ENCODE data around the gene HADH. TPM values are rescaled to one million over a fixed set of nuclear protein-coding genes. Genes with fewer than 3 reads are reported as not detected.
"Not testable (repeated sequence)": the region's sequence is repeated elsewhere in the genome, so short reads cannot be mapped to it uniquely, and the experiment has no call there.

HADH gene
- total RNA-seq, 1 donor from 2014 or later: 33.9 TPM

GRCh38 chr4:108001540-108002135 lies 11.9 kb downstream of the HADH start:
- intact Hi-C loops (cut with micrococcal nuclease): no loop called here

GRCh38 chr4:108003982-108004515 lies 14.4 kb downstream of the HADH start:
- H3K36me3 Mint-ChIP-seq (ENCODE audit: low read depth): peaks cover 20% of the 10 kb centered on the region
- no peaks in the 10 kb centered on the region for H3K9me3 Mint-ChIP-seq
- intact Hi-C loops (cut with micrococcal nuclease): no loop called here
- DNase-seq (ENCODE audit: low spot score): no peak
- H3K4me1 Mint-ChIP-seq (ENCODE audit: low read depth): peaks cover 27% of the 10 kb centered on the region
- H3K27ac Mint-ChIP-seq: no peak overlapping the region
- H3K27me3 Mint-ChIP-seq (ENCODE audit: insufficient read depth): no peaks in the 10 kb centered on the region
- no peak overlapping the region for H3K4me3 Mint-ChIP-seq

More at GRCh38 chr4:108001540-108002135, 11.9 kb downstream of the HADH start:
- Mint-ChIP-seq H3K27ac (no peak overlapping the region), H3K9me3 (no peaks in the 10 kb centered on the region), H3K27me3 (ENCODE audit: insufficient read depth) (no peaks in the 10 kb centered on the region), H3K36me3 (ENCODE audit: low read depth) (peaks cover 22% of the 10 kb centered on the region), H3K4me1 (ENCODE audit: low read depth) (peaks cover 26% of the 10 kb centered on the region), H3K4me3 (no peak overlapping the region)
- DNase-seq (ENCODE audit: low spot score): no peak

GRCh38 chr4:108004646-108005045 lies 15.0 kb downstream of the HADH start:
- H3K27me3 Mint-ChIP-seq (ENCODE audit: insufficient read depth): no peaks in the 10 kb centered on the region
- DNase-seq (ENCODE audit: low spot score): no peak
- intact Hi-C loops (cut with micrococcal nuclease): no loop called here
- no peaks in the 10 kb centered on the region for H3K9me3 Mint-ChIP-seq
- H3K36me3 Mint-ChIP-seq (ENCODE audit: low read depth): peaks cover 20% of the 10 kb centered on the region
- H3K4me3 Mint-ChIP-seq: no peak overlapping the region
- no peak overlapping the region for H3K27ac Mint-ChIP-seq
- peaks cover 23% of the 10 kb centered on the region for H3K4me1 Mint-ChIP-seq (ENCODE audit: low read depth)

GRCh38 chr4:108005807-108006206 lies 16.1 kb downstream of the HADH start:
- Mint-ChIP-seq H3K36me3 (ENCODE audit: low read depth) (peaks cover 15% of the 10 kb centered on the region), H3K4me1 (ENCODE audit: low read depth) (peaks cover 12% of the 10 kb centered on the region), H3K4me3 (no peak overlapping the region), H3K27me3 (ENCODE audit: insufficient read depth) (no peaks in the 10 kb centered on the region), H3K9me3 (no peaks in the 10 kb centered on the region), H3K27ac (no peak overlapping the region)
- no peak for DNase-seq (ENCODE audit: low spot score)
- intact Hi-C loops (cut with micrococcal nuclease): no loop called here

- Mint-ChIP-seq H3K4me3 (no peak overlapping the region), H3K27ac (no peak overlapping the region), H3K4me1 (ENCODE audit: low read depth) (peaks cover 12% of the 10 kb centered on the region), H3K36me3 (ENCODE audit: low read depth) (peaks cover 15% of the 10 kb centered on the region), H3K27me3 (ENCODE audit: insufficient read depth) (no peaks in the 10 kb centered on the region), H3K9me3 (no peaks in the 10 kb centered on the region)
- no peak for DNase-seq (ENCODE audit: low spot score)
- intact Hi-C loops (cut with micrococcal nuclease): no loop called here
Measured at GRCh38 chr4:108006361-108006760, 16.7 kb downstream of the HADH start.

GRCh38 chr4:108007984-108008383 lies 18.3 kb downstream of the HADH start:
- H3K27me3 Mint-ChIP-seq (ENCODE audit: insufficient read depth): no peaks in the 10 kb centered on the region
- peaks cover 18% of the 10 kb centered on the region for H3K36me3 Mint-ChIP-seq (ENCODE audit: low read depth)
- intact Hi-C loops (cut with micrococcal nuclease): no loop called here
- DNase-seq (ENCODE audit: low spot score): no peak
- no peak overlapping the region for H3K4me3 Mint-ChIP-seq
- peaks cover 17% of the 10 kb centered on the region for H3K4me1 Mint-ChIP-seq (ENCODE audit: low read depth)
- H3K9me3 Mint-ChIP-seq: no peaks in the 10 kb centered on the region
- H3K27ac Mint-ChIP-seq: no peak overlapping the region

GRCh38 chr4:108008721-108009120 lies 19.0 kb downstream of the HADH start:
- Mint-ChIP-seq H3K4me3 (no peak overlapping the region), H3K4me1 (ENCODE audit: low read depth) (peaks cover 17% of the 10 kb centered on the region), H3K9me3 (no peaks in the 10 kb centered on the region), H3K27me3 (ENCODE audit: insufficient read depth) (no peaks in the 10 kb centered on the region), H3K27ac (no peak overlapping the region), H3K36me3 (ENCODE audit: low read depth) (peaks cover 15% of the 10 kb centered on the region)
- DNase-seq (ENCODE audit: low spot score): no peak
- intact Hi-C loops (cut with micrococcal nuclease): no loop called here

GRCh38 chr4:108010167-108010566 lies 20.5 kb downstream of the HADH start:
- Mint-ChIP-seq H3K4me3 (no peak overlapping the region), H3K27me3 (ENCODE audit: insufficient read depth) (no peaks in the 10 kb centered on the region), H3K27ac (no peak overlapping the region), H3K4me1 (ENCODE audit: low read depth) (peaks cover 17% of the 10 kb centered on the region), H3K36me3 (ENCODE audit: low read depth) (peaks cover 21% of the 10 kb centered on the region), H3K9me3 (no peaks in the 10 kb centered on the region)
- intact Hi-C loops (cut with micrococcal nuclease): loop anchor here (10.0 kb wide), 1 partner anchor 825 kb away; no protein-coding TSS in a partner anchor
- no peak for DNase-seq (ENCODE audit: low spot score)

- not testable (repeated sequence) for DNase-seq (ENCODE audit: low spot score); H3K27ac Mint-ChIP-seq; H3K4me3 Mint-ChIP-seq; H3K4me1 Mint-ChIP-seq (ENCODE audit: low read depth); H3K27me3 Mint-ChIP-seq (ENCODE audit: insufficient read depth); H3K9me3 Mint-ChIP-seq
- intact Hi-C loops (cut with micrococcal nuclease): loop anchor here (10.0 kb wide), 1 partner anchor 822 kb away; no protein-coding TSS in a partner anchor
- peaks cover 23% of the 10 kb centered on the region for H3K36me3 Mint-ChIP-seq (ENCODE audit: low read depth)
Measured at GRCh38 chr4:108012382-108012781, 22.7 kb downstream of the HADH start.

GRCh38 chr4:108013327-108013726 lies 23.6 kb downstream of the HADH start:
- no peaks in the 10 kb centered on the region for H3K27me3 Mint-ChIP-seq (ENCODE audit: insufficient read depth)
- no peak overlapping the region for H3K4me3 Mint-ChIP-seq
- DNase-seq (ENCODE audit: low spot score): no peak
- intact Hi-C loops (cut with micrococcal nuclease): loop anchor here (10.0 kb wide), 1 partner anchor 821 kb away; no protein-coding TSS in a partner anchor
- no peak overlapping the region for H3K27ac Mint-ChIP-seq
- H3K9me3 Mint-ChIP-seq: no peaks in the 10 kb centered on the region
- H3K36me3 Mint-ChIP-seq (ENCODE audit: low read depth): peaks cover 24% of the 10 kb centered on the region
- H3K4me1 Mint-ChIP-seq (ENCODE audit: low read depth): peaks cover 6% of the 10 kb centered on the region

- peaks cover 27% of the 10 kb centered on the region for H3K36me3 Mint-ChIP-seq (ENCODE audit: low read depth)
- DNase-seq (ENCODE audit: low spot score): no peak
- no peaks in the 10 kb centered on the region for H3K27me3 Mint-ChIP-seq (ENCODE audit: insufficient read depth)
- H3K4me1 Mint-ChIP-seq (ENCODE audit: low read depth): peaks cover 13% of the 10 kb centered on the region
- H3K9me3 Mint-ChIP-seq: no peaks in the 10 kb centered on the region
- H3K4me3 Mint-ChIP-seq: no peak overlapping the region
- intact Hi-C loops (cut with micrococcal nuclease): loop anchor here (10.0 kb wide), 1 partner anchor 821 kb away; no protein-coding TSS in a partner anchor
- no peak overlapping the region for H3K27ac Mint-ChIP-seq
Measured at GRCh38 chr4:108013955-108014354, 24.3 kb downstream of the HADH start.

GRCh38 chr4:108018040-108018883 lies 28.6 kb downstream of the HADH start:
- intact Hi-C loops (cut with micrococcal nuclease): loop anchor here (1.0 to 10.0 kb wide), 9 partner anchors 28 to 1389 kb away; partner anchors contain the start of genes OSTC and RPL34
- Mint-ChIP-seq H3K36me3 (ENCODE audit: low read depth) (peaks cover 26% of the 10 kb centered on the region), H3K4me1 (ENCODE audit: low read depth) (peaks cover 16% of the 10 kb centered on the region), H3K27me3 (ENCODE audit: insufficient read depth) (no peaks in the 10 kb centered on the region), H3K4me3 (no peak overlapping the region), H3K27ac (peak overlapping the region; percentile 4), H3K9me3 (no peaks in the 10 kb centered on the region)
- peak; percentile 69 for DNase-seq (ENCODE audit: low spot score)

GRCh38 chr4:108018884-108019187 lies 29.1 kb downstream of the HADH start:
- H3K9me3 Mint-ChIP-seq: no peaks in the 10 kb centered on the region
- H3K27me3 Mint-ChIP-seq (ENCODE audit: insufficient read depth): no peaks in the 10 kb centered on the region
- intact Hi-C loops (cut with micrococcal nuclease): loop anchor here (1.0 to 10.0 kb wide), 9 partner anchors 29 to 1388 kb away; partner anchors contain the start of genes OSTC and RPL34
- DNase-seq (ENCODE audit: low spot score): no peak
- no peak overlapping the region for H3K27ac Mint-ChIP-seq
- peaks cover 20% of the 10 kb centered on the region for H3K4me1 Mint-ChIP-seq (ENCODE audit: low read depth)
- no peak overlapping the region for H3K4me3 Mint-ChIP-seq
- peaks cover 28% of the 10 kb centered on the region for H3K36me3 Mint-ChIP-seq (ENCODE audit: low read depth)
